Tongue (tissue), 2 donors: ENCODE measurements around the gene TSPAN3. TPM values are rescaled to one million over a fixed set of nuclear protein-coding genes. Genes with fewer than 3 reads are reported as not detected.

Source experiments
- DNase-seq: peaks from one replicate; pipeline ENCODE4 v3.0.0-alpha.2; 2015
- total RNA-seq: library from RNA; depleted of rRNA; stranded (reverse); fragments of >200 nt; gene quantifications from one replicate; pipeline ENCODE4 v1.2.3, GENCODE V29; 2014

Gene TSPAN3
- total RNA-seq, 1 donor from 2014 or later: 373 TPM

DNA sequence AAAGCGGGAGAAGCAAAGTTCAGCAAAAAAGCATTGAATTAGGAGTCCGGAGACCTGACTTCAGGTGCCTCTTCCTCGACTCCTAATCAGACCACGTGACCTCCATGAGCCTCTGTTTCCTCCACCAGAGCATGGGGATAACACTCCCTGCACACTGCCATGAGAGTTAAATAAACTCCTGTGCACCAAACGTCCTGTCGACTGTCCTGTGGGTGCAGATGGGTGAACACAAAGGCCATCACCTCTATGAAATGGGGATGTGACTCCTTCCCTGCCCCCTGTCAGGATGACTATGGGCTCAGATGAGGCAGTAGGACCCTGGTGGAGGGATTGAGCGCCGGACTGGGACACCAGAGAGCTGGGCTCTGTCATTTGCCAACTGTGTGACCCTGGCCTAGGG lies 13.5 kb upstream of the TSPAN3 start:
- DNase-seq: no peak

DNA sequence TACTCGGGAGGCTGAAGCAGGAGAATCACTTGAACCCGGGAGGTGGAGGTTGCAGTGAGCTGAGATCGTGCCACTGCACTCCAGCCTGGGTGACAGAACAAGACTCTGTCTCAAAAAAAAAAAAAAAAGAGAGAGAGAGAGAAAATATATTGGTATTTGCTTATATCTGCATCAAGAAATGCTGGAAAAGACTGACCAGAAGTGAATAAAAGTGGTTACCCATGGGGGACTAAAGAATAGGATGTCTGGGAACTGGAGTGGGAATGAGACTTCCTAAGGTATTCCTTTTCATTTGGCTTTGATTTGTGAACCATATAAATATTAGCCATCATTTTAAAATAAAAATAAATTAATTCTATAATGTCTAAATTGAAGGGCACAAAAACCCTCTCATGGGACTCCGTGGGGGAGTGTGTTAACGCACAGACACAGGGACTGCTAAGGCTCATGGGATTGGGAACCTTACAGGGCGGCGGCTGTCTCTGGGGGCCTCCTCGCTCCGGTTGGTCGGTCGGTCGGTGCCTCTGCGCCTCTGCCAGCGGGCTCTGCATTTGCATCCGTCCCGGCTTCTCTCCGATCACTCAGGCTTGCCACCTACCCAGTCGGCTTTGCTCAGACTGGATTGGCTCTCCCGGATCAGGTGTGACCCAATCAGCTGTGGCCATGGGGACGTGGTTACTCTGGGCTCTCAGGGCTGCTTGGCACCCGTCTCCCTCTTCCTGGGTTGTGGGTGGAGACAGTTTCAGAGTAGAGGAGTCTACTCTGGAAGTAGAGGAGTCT lies 12.7 kb upstream of the TSPAN3 start:
- peak; percentile 70 for DNase-seq

DNA sequence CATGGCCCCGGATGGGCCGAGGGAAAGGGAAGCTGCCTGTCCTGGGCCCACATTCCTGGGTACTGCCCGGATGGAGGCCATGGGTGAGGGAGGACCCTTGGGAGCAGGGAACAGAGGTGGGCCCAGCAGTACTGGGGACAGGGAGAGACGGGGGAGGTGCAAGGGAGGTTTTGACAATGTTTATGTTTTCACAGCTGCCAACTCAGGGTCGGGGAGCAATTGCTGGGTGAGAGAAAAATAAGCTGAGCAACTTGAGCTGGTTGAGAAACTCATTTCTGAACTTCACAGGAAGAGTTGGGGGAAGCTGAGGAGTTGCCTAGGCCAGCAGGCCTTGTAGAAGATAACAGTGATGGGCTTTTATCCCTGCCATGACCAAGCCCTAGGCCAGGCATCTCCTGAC lies 11.1 kb upstream of the TSPAN3 start:
- DNase-seq: no peak

GRCh38 chr15:77076323-77076915 lies 5.5 kb upstream of the TSPAN3 start:
- DNase-seq: no peak

- DNase-seq: no peak
Measured at GRCh38 chr15:77075528-77075927, 4.6 kb upstream of the TSPAN3 start.

DNA sequence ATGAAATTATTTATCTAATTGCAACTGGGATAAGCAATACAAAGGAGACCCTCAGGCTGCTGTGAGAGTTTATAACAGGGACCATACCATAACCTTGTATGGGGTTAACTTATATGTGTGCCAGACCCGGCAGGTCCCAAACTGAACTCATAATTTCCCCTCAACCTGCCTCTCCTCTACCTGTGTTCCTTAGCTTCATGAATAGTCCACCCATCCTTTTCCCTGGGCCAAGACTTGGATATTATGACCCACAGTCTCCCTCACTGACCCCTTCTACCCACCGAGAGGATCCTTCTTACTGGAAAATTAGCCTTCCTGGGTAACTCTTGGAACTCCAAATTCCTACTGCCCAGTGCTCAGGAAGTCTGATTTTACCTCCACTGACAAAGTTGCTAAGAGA lies 3.4 kb upstream of the TSPAN3 start:
- DNase-seq: no peak

GRCh38 chr15:77071305-77072223 lies 655 bp upstream of the TSPAN3 start:
- peak; percentile 17 for DNase-seq

GRCh38 chr15:77070180-77070494 lies 772 bp downstream of the TSPAN3 start:
- no peak for DNase-seq

GRCh38 chr15:77069521-77070121 lies 1.3 kb downstream of the TSPAN3 start:
- peak; percentile 76 for DNase-seq

GRCh38 chr15:77068633-77069032 lies 2.3 kb downstream of the TSPAN3 start:
- DNase-seq: no peak

- no peak for DNase-seq
Measured at GRCh38 chr15:77067691-77068367, 3.1 kb downstream of the TSPAN3 start.

GRCh38 chr15:77066971-77067690 lies 3.8 kb downstream of the TSPAN3 start:
- no peak for DNase-seq

DNA sequence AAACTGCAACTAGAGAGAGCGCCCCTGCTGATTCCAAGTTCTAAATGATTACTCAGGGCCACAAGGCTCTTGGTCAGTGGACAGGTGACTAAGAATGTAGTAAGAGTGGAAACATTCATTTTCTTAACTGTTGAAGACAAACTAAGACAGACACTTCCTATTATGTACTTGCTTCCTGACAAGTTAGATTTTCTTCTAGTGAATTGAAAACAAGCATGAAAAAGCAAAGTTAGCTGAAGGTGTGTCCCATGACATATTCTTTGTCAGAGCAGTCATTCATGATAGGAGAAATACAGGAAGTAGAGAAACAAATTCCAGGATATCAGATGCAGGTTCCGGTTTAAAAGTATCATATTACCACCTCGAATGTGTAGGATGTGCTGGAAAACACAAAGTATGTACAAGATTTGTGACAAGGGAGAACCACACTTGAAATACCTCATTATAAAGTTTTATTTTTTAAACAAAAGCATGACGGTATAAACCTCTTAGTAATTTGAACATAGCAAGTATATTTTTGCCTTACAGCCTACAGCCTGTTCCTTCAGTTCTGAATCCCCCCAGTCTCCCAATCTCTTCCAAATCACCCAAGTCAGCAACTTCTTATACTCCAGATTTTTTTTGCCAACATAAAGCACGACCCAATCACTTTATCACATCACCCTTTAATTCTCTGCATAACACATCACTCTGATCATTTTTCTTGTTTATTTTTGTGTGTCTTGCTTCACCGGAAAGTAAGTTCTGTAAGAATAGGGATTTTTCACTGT lies 6.2 kb downstream of the TSPAN3 start:
- no peak for DNase-seq

DNA sequence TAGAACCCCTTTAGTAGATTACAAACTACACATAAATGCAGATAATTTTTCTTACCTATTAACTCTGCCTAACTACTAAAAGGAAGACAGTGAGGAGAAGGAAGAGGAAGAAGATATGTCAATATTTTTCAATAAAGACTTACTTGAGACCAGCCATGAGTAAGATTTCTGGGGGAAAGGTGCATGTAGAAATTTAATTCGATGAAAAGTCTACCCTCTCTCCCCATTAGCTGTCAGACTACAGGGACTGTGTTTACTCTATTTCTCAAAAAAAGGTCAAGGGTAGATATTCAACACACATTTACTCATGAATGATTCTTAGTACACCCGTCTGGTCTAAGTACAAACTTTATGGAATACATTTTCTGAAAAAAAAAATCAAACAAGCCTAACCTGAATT lies 6.8 kb downstream of the TSPAN3 start:
- no peak for DNase-seq

DNA sequence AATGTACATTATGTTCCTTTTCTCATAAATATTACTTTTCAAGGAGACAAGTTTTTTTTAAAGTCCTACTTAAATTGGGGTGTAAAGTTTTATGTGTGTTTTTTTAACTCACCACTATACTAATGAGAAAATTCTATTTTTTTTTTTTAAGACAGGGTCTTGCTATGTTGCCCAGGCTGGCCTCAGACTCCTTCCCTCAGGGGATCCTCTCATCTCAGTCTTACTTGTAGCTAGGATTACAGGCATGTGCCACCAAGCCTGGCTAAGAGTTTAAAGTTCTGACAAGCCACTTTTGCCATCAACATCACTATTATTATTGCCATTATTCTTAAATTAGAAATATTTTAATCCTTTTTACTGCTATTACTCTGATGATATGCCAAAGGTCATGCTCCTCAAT lies 7.7 kb downstream of the TSPAN3 start:
- no peak for DNase-seq

- peak; percentile 90 for DNase-seq
Measured at GRCh38 chr15:77060546-77060945, 10.4 kb downstream of the TSPAN3 start.

GRCh38 chr15:77059786-77060361 lies 11.0 kb downstream of the TSPAN3 start:
- peak; percentile 76 for DNase-seq

DNA sequence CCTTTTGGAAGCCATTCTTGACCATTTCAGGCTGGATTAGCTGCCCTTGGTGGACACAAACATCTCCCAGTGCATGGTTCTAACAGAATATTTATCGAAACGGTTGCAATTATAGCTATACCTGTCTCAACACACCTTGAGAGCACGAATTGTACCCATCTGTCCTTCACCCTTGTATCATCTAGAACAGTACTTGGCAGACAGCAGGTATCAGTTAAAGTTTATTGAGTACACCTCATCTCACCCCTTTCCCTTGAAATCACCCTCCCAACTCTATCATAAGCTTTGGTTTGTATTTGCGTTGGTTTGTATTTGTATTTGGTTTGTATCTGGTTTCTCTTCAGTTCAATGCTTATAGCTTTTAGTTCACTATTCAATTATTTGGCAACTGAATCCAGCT lies 12.4 kb downstream of the TSPAN3 start:
- no peak for DNase-seq

DNA sequence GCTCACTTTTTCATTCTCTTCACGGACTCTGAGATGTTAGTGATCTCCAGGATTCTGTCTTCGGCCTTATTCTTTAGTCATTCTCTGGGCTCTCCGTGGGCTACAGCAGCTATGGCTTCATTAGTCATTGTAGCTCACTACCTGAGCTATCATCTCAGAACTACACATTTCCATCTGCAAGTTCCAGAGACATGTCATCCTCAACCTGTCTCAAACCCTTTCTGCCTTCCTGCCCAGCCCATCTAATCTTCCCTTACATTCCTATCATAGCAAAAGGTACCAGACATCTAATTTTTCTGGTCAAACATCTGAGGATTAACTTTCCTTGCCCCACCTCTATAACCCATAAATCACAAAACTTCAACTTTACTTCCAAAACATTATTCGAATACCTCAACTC lies 13.2 kb downstream of the TSPAN3 start:
- no peak for DNase-seq

DNA sequence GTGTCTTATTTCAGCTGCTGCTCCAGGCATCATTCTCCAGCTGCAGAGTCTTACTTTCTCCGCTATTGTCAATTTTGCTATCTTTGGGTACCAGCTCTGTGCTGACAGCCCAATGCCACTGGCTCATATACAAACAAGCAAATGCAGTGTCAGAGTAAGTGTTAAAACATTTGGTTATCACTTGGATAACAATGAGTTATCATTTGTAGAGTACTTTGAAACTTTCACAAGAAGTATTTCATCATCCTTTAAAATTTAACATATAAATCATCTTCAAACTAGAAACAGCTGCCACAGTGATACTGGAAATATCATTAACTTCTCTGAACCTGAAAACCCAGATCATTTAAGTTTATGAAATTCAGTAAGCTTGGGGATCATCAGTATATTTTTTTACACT lies 13.8 kb downstream of the TSPAN3 start:
- no peak for DNase-seq
